Effector CD8-positive, alpha-beta T cell (primary cell): Measurements from ENCODE around the gene F10.
"Not testable (repeated sequence)": the region's sequence is repeated elsewhere in the genome, so short reads cannot be mapped to it uniquely, and the experiment has no call there.

Experiments
- DNase-seq: peaks from one replicate; lab custom pipeline; 2025; lab: John Stamatoyannopoulos, UW
- total RNA-seq, 4 experiments: gene quantifications; one replicate each; lab custom pipeline; 2026; lab: John Stamatoyannopoulos, UW

The F10 gene
- 0 reads per million in 4 experiments for total RNA-seq

DNA sequence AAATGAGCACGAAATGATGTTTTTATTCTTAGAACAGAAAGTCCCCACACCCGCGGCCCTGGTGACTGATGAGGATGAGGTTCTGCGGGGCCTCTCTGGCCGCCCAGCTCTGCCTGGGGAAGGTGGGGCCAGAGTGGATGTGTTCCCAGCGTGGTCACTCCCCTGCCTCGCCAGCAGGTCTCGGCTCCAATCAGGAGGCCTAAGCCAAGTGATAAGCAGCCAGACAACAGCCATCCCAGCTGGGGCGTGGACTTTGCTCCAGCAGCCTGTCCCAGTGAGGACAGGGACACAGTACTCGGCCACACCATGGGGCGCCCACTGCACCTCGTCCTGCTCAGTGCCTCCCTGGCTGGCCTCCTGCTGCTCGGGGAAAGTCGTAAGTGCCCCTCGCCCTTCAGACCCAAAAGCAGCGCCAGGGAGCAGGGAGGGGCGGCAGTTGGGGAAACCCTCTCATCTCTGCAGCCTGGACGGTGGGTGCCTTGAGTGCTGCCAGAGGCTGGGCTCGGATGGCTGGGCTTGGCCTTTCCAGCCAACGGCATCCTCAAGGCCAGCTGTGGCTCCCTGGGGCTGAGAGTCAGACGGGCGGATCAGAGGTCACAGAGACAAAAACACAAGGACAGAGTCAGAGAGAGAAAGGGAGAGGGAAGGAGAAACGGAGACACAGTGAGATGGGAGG lies at the start of gene F10:
F10 (plus strand) TSS at position 250 of the 676 bp plus-strand sequence; CDS start at position 307, 57 bp downstream.
- no peak for DNase-seq

GRCh38 chr13:113073942-113074341 lies 48.7 kb upstream of the F10 start:
- no peak for DNase-seq

DNA sequence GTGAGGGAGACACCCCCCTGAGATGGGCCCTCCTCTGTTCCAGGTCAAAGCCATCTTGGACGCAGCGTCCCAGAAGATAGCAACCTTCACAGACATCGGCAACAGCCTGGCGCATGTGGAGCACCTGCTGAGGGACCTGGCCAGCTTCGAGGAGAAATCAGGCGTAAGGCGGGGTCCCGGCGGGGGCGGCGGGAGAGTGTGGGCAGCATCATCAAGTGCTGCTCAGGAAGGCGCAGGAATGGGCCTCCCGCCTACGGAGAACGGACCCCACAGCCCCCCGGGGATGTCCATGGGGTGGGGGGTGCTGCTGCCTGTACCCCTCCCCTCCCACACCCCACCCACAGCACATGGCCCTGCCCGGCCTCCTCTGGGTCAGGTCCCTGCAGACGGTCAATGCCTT lies 48.2 kb upstream of the F10 start:
- DNase-seq = no peak

- DNase-seq = no peak
Observed at GRCh38 chr13:113074876-113075275, 47.7 kb upstream of the F10 start.

GRCh38 chr13:113075711-113076110 lies 46.9 kb upstream of the F10 start:
- no peak for DNase-seq

DNA sequence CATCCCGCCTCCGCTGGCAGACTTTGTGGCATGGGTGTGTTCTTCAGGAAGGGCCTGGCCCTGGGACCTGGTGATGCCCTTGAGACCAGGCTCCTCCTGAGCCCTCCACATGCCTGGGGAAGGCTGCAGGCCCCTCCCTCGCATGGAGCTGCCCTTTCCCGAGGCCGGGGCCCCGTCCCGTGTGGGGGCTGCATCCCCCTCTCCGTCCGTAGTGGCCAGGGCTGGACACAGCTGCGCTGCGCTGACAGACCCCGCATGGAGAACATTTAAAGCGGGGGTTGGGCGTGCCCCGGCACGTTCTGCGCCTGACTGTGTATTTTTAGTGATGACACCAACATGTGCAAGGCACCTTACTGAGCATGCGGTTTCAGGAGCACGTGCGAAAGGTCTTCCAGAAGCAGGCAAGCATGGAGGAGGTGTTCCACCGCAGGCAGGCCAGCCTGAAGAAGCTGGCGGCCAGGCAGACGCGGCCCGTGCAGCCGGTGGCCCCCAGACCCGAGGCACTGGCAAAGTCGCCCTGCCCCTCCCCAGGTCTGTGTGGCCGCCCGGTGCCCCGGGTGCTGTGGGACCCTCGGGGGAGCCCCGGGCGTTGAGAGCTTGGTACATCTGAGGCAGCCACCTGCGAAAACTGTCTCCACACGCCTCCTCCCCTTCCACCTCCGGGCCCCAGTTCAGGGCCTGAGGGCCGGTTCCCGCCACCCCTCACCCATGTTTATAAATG lies 45.8 kb upstream of the F10 start:
- no peak for DNase-seq

DNA sequence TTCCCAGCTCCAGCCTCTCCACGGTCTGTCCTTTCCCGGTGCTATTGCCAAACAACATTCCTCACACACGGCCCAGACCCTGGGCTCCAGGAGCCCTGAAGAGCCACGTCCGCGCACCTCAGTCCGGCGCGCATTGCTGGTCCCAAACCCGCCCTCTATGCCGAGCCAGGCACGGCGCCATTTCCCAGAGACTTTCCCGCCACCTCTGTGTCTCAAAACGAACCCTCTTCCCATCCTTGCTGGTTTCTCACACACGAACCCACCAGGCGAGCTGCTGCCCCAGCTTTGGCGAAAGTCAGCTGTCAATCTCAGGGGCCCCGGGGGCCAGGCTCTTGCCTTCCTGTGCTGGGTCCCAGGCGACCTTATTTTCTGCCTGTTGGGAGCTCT lies 45.0 kb upstream of the F10 start:
- no peak for DNase-seq

- DNase-seq = no peak
Observed at GRCh38 chr13:113077953-113078901, 44.4 kb upstream of the F10 start.

- no peak for DNase-seq
Observed at GRCh38 chr13:113078902-113079780, 43.5 kb upstream of the F10 start.

DNA sequence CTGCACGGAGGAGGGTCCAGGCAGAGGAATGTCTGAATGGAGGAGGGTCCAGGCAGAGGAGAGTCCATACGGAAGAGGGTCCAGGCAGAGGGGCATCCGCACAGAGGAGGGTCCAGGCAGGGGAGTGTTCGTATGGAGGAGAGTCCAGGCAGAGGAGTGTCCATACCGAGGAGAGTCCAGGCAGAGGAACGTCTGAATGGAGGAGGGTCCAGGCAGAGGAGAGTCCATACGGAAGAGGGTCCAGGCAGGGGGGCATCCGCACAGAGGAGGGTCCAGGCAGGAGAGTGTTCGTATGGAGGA lies 42.9 kb upstream of the F10 start:
- not testable (repeated sequence) for DNase-seq

- DNase-seq = no peak
Observed at GRCh38 chr13:113080361-113080831, 42.2 kb upstream of the F10 start.

DNA sequence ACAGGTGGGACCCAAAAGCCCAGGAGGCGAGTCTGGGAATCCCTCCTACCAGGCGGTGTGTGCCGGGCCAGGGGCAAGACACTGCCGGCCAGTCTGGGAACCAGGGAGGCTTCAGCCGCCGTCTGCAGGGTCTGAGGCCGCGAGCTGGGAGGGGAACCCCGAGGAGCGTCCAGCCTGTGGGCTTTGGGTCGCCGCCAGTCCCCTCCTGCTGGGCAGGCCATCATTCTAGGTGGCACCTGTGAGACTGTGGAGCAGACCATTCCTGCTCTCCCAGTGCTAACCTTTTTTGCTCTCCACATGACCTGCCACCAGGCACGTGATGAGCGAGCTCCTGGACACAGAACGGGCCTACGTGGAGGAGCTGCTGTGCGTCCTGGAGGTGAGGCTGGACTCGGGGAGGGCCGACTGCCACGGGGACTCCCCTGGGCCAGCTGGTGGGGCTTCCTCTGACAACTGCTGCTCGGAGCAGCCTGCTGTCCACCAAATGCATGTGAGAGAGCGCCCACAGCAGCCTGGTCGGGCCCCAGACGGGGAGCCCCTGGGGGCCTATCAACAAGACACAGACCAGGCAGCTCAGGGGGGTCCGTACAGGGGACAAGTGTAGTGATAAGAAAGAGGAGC lies 41.6 kb upstream of the F10 start:
- no peak for DNase-seq

DNA sequence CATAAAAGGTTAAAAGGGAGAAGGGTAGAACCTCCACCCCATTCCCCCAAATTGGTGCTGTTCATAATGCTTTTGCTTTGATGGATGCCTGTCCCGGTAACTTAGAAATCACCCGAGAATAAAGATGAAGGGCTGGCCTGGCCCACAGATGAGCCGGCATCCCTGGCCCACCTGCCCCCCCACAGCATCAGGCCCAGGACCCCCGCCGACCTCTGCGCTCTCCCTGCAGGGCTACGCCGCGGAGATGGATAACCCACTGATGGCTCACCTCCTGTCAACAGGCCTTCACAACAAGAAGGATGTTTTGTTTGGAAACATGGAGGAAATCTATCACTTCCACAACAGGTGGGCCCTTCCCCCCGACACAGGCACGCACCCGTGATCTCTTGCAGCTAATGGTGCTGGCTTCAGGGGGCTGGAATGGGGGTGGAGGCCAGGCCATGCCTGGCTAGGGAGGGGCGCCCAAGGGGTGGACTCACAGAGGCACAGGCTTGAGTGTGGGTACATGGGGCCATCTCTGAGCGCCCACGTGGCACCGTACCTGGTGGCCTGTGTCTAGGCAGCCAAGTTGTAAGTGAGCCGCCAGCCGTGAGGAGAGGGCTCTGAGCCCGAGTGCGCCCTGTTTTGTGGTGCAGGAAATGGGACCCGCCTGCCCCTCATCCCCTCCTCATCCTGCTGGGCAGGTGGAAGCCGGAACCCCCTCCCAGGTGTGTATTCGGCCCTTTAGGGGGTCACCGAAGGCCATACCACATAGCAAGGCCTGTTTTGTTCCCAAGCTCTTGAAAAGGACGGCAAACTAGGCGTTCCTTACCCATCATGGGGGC lies 40.2 kb upstream of the F10 start:
- no peak for DNase-seq

DNA sequence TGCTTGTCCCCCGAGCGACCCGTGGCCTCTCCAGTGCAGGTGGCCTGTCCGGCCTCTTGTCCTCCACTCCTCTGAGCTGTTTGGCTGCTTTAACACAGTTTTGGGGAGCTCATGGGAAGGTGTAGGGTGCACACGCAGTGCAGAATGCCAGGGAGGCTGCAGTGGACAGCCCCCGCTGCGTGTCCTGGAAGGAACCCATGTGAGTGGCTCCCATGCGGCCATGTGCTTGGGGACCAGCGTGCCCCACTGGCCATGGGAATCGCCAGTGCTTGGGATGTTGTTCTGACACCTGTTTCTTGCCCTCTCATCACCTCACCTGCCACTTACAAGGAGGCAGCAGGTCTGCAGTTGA lies 39.6 kb upstream of the F10 start:
- DNase-seq = no peak

GRCh38 chr13:113083402-113084061 lies 39.1 kb upstream of the F10 start:
- DNase-seq = no peak

DNA sequence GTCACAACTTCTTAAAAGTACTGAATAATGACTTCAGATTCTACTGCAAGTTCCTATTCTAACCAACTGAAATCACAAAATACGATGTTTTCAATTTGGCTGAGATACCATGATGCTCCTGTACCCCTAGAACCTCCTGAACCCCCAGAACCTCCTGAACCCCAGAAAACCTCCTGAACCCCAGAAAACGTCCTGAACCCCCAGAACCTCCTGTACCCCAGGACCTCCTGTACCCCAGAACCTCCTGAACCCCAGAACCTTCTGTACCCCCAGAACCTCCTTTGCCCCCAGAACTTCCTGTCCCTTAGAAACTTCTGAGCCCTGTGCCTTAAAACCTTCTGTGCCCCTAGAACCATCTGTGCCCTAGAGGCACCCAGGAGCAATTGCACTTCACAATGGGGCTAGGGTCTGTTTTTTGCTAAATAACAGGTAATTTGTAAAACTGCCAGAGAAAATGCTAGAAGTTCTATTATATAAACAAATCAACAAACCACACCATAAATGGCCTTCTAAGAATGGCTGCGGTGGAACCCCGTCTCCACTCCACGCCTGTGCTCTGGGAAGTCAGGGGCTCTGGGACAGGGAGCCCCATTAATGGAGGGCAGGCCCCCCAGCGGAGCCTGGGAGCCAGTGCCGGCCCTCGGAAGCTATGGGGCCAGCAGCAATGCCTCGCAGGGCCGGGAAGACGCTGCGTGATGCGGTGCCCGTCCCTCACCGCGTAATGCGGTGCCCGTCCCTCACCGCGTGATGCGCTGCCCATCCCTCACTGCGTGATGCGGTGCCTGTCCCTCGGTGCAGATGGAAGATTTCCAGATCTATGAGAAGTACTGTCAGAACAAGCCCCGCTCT lies 38.3 kb upstream of the F10 start:
- no peak for DNase-seq

GRCh38 chr13:113084943-113085540 lies 37.6 kb upstream of the F10 start:
- no peak for DNase-seq

DNA sequence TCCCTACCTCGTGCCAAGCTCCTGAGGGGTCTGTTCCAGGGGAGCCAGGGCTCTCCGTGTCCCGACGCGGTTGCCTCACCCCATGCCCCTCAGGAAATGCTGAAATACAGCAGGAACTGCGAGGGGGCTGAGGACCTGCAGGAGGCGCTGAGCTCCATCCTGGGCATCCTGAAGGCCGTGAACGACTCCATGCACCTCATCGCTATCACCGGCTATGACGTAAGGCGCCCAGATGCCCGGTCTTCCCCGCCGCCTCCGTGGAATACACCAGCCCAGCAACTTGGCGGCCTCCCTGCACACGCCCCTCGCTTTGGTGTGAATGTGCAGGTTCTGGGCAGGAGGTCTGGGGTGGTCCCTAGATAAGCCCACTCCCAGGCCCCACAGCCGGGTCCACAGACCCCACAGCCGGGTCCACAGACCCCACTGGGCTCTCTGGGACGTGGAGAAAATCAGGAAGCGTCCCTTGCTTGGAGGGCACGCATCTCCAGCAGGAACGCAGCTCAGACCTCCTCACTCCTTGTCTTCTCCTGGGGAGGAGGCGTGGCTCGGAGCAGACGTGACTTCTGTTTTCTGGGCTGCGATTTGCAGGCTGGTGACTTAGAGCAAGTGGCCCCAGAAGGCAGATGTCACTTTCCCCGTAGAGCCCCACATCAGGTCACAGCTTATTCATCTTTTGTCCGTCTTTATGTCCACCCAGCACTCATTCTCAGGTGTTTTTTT lies 36.4 kb upstream of the F10 start:
- no peak for DNase-seq
